GM21447 (cell line): ENCODE measurements around the gene SIX2.

ENCODE experiments used
- ATAC-seq: cut with Tn5 transposase; IDR thresholded peaks from one replicate; pipeline ENCODE4 v1.9.1; 2021; ENCODE audit not compliant: unreplicated experiment

The SIX2 gene

DNA sequence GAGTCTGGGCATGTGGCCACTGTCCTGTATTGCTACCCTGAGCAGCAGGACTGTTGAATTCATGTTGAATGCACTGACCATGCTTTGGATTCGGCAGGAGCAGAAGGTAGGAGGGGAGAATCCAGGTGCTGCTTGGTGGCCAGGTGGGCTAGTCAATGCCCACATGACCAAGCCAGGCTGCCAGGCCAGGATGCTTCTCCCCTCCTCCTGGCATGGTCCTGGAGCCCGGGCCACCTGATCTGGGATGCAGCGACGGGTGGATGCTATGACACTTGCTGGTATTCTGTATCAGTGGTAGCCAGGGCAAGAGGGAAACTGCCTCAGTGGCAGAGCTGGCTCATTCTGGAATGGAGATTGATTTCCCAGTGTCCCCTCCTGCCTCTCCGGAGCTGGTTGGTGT lies 14.8 kb upstream of the SIX2 start:
- no peak for ATAC-seq

DNA sequence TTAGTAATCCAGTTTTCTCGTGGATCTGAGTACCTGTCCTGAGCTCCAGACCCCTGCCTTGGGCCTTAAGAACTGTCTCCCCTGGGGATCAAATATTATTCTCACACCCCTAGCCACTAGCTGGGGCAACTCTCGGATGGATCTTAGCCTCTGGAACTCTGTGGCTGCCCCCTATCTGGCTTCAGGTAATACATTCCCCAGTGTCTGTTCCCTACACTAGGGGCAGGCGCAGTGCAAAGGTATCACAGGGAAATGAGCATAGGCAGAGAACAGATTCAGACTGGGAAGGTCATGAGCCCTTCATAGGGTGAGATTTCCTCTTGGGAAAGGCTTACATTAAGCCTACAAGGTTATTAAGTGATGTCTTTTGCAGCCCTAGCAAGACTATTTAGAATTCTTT lies 11.2 kb upstream of the SIX2 start:
- no peak for ATAC-seq

DNA sequence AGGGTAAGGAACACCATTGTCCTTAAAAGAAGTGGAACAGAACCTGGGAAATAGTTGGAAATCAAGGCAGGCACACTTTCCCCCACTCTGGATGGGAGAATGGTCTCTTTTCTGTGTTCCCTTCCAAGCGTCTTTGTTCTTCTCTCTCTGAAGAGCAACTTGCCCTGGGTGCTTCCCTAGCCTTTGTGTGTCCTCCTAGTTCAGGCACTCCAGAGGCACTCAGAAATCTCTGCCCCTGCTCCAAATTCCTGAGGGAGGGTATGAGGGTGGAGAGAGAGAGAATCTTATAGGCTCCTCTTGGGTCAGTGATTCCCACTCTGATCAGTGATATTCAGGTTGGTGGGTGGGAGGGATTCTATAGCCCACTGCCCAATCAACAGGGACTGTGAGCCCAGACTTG lies 8.8 kb upstream of the SIX2 start:
- no peak for ATAC-seq

DNA sequence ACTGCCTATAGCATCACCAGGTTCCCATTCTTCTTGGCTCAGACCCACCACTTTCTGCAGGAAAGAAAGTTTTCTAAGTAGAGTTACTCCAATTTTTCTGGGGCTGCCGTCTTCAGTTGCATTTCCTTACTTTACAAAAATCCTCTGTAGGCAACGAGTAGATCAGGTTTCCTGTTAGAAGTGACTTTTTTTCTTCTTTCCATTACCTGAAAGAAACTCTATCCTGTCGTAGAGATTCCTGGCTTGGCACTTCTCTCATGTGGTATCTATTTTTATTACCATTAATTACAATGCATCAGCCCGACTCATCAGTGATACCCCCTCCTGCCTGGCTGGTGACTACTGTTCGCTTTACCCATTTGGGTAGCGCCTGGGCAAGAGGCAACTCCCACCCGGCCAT lies 5.6 kb upstream of the SIX2 start:
- no peak for ATAC-seq

DNA sequence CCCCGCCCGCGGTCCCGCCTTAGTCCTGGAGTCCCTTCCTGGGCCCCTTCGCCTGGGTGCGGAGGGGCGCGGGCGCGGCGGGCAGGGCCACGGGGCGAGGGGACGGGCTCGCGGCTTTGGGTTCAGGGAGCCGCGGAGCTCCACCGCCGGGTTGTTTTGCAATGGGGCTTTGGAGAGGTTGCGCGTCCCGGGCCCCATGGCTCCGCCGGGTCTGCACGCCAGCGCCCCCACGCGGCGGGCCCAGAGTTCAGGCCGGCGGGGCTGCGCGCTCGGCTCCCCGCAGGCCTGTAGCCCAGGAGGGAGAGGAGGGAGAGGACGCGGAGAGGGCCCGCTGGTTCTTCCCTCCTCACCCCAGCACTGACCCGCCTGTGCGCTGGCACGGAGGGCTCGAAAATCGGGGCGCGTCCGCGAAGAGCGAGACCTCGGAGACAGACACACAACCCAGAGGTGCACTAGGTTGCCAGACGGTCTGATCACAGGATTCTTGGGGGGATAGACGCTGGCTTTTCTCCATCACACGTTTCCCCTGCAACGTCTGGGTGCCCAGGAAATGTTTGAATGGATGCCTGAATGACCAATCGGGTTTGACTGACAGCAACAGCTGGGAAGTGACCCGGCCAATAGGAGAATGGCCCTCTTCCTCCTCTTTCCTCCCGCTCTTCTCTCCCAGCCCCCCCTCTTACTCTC lies 4.9 kb upstream of the SIX2 start:
- no peak for ATAC-seq

DNA sequence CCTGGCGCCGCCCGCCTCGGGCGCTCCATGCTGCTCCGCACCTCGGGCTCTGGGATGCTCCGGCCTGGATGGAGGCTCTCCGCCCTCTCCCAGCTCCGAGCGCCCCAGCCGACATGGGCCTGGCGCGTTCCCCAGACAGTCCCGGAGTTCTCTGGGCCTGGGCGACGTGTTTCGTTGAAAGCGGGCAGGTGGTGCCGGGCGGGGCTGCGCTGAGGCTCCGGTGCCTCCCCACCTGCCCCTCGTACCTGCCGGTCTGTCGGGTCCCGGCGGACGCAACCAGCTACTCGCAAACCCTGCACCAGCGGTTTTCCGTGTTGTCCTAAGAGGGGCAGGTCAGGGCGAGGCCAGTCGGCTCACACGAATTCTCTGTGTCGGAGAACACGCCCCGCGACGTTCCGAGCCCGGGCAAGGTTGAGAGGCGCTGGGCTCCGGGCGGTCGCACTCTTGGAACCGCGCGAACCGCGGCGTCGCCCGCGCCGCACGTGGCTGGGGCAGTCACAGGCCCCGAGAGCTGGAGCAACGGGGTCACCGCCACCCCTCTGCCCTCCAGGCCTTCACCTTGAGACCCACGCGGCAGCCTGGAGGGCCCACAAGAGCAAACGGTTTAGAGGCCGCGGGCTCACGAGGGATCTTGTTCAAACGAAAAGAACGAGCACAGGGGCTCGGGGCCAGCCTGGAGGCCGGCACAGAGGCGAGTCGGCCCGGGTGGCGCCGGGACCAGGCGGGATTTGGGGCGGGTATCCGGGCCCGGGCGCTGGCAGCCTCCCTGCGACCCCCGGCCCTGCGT lies 4.2 kb upstream of the SIX2 start:
- ATAC-seq, result no peak

DNA sequence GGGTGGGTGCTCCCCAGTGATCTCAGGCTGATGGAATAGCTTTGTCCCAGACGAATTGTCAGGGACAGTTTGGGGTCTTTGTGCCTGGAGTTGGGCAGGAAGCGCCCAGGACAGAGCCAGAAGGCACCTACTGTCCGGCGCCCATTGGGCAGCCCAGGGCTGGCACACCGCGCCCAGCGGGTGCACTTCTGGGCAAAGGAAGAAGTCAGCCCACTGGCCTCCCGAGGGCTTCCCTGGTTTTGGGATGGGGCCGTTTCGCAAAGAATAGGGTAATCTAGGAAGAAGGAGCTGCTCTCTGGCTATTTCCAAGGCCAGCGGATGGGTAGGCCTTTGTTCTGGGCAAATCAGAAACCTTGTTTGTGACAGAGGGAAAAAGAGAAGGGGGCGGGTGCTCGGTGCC lies 3.5 kb upstream of the SIX2 start:
- no peak for ATAC-seq

DNA sequence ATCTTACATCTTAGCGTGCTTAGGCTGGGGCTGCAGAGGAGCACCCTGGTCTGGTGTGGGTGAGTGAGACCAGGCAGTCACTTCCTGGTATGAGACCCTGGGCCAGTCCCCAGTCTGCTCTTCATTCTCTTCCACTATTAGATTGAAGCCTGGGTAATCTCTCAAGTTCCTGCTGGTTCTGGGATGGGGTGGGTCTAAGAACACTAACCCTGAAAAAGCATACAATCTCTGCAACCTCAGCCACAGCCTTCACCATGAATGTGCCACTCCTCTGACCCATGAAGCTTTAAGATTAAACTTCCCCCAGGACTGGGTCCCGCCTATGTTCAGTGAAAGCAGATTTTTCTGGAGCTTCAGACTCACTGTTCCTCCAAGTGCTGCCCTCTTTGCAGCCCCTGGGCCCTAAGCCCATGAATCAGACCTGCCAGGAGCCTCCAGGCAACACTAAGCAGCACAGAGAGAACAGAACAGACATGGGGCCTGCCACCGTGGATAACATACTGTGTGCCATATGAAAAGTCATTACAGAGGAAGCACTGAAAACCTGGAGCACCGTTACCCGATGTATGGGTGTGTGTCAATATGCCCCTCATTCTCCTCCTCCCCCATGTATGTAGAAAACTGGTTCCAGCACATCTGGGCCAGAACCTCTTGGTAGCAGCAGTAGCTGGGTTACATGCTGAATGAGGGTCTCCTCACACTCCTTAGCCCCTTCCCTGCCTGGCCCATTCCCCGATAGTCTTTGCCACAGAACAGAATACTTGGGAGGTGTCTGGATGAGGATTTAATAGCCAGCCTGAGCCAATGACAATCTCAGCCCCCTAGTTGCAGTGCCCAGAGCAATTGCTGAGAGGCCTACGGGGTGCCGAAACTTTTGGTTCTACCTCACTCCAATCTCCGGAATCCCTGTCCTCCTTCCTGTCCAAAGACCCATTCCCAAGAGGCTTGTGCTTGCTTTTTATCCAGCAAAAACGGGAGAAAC lies 2.7 kb upstream of the SIX2 start:
- no peak for ATAC-seq

DNA sequence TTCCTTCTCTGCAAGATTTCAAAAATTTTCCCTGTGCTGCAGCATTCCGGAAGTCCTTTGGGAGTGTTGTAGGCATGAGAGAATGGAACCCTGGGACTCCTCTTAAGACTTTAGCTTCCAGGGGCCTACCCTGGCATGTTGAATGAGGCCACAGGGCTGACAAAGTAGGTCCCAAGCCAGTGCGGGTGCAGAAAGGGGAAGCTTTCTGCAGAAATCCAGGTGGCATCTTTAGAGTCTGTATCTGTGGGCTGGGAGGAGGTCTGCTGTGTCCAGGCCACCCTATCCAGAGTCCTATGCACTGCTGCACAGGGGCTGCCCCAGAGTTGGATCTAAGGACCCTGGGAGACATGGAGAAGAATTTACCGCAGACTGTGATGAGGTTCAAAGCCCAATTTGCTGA lies 1.9 kb upstream of the SIX2 start:
- ATAC-seq, result no peak

DNA sequence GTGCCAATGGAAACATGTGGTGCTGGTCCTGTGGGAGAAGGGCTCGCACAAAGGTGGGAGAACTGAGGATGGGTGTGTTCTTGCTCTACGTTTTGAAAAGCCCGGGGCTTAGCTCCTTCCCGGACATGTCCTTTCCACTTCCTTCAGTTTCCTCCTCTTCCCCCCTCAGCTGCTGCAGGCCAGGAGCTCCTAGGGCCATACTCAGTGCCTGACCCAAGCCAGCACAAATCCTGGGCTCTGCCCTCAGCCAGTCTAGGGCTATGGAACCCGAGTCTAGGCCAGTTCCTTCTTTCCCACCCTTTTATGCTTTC lies 1.4 kb upstream of the SIX2 start:
- no peak for ATAC-seq

DNA sequence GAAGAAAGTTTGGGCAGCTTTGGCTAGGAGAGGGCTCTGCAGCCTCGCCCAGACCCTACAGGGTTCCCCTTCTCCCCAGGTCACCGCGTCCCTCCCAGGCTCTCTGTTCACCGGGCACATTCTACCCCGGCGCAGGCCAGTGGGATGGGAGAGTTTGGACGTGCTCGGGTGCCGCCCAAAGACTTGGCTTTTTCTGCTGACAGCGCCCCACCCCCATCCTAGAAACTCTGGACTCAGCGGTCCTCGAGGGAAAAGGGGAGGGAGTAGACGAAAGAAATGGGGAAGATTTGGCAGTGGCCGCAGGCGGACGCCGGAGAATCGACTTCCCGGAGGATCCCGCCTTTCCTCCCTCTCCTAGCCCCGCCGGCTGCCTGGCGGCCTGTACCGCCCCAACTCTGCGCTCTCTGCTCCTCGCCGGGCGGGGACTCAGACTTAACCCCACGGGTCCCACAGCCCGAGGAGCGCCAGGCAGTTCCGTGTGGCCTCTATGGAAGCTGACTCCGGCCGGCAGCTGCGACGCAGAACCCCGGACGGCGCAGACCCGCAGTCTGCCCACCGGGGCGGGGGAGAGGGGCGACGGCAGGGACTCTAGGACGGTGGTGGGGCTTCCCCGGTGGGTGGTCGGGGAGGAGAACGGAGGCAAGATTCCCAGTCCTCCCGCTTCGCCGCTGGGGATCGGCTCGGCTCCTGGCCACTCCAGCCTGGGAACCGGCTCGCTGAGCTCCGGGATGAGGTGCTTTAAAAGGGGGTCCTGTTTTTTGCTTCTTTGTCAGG lies 863 bp upstream of the SIX2 start:
- no peak for ATAC-seq

DNA sequence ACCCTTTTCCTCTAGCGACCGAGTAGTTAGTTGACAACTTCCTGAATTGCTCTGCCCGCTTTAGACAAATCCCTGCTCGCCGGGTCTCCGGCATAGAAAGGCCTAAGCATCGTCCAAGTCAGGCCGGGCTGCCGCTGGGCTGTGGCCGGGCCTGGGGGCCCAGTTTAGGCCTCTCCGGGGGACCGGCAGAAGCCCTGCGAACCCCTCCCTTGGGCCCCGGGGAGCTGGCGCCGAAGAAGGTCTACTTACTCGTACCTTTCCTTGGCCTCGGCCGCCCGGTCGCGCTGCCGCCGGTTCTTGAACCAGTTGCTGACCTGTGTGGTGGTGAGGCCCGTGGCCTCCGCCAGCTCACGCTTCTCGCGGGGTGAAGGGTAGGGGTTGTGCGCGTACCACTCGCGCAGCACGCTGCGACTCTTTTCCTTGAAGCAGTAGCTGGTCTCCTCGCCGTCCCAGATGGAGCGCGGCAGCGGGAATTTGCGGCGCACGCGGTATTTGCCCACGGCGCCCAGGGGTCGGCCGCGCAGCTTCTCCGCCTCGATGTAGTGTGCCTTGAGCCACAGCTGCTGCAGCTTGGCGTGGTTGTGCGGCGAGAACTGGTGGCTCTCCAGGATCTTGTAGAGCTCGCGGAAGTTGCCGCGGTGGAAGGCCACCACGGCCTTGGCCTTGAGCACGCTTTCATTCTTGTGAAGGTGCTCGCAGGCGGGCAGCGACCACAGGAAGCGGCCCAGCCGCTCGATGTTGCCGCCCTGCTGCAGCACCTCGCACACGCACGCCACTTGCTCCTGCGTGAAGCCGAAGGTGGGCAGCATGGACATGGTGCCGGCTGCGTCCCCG lies 739 bp downstream of the SIX2 start:
- no peak for ATAC-seq

DNA sequence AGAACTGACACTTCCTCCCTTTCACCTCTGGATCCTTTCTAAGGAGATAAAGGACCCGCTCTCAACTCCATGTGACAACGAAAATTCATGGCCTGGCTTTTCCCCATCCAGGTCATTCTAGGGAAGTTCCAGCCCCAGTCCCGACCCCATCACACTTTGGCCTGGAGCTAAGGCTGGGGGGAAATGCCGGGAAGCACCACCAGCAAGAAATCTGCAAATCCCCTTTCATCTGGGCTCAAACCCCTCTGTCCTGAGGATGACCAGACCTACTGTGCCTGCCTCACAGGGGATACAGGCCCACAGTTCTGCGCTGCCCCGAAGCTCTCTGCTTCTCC lies 1.3 kb downstream of the SIX2 start:
- no peak for ATAC-seq

DNA sequence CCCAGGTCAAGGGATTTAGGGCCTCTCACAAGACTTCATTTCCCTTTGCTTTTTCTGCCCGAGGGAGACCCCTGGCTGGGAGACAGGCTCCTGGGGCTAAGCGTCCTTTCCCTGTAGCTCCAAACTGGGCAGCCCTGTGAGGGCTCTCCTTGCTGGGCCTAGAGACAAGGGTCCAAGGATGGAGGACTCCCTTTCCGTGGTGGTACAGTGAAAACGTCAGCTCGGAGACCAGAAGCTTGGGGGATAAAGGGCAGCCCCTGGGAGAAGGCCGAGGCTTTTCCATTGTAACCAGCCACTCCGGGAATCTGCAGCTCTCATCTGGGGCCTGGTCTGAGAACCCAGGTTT lies 2.3 kb downstream of the SIX2 start:
- ATAC-seq, result no peak

DNA sequence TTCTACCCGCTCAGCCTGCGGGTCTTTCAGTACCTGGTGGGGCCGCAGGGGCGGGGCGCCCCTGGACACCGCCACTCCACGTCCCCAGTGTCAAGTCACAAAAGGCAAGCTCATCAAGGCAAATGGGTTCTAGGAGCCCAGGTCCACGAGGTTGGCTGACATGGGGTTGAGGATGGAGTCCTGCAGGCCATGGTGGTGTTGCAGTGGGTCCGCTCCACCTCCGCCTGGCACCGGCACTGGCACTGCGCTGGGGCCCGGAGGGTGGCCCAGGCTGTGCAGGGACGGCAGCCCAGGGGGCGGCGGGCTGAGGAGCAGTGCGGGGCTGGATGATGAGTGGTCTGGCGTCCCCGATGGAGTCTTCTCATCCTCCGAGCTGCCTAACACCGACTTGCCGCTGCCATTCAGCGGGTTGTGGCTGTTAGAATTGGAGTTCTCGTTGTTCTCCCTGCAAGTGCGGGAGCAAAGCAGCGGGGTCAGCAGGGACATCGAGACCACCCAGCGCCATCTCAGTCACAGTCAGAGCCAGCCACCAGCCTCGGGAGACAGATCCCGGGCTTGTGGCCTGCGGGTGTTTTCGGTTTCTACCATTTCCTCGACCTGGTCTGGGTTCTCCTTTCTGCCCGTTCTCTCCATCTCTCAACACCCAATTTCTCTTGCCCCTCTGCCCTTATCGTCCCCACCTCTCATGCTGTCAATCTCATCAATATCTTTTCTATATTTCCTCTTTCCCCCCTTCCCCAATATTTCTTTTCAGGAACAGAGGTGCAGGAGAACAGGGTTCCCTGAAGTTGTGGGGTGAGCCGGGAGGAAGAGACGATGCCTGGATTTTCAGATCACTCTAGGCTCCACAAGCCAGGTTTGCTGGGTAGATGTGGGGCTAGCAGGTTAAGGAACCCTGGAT lies 3.0 kb downstream of the SIX2 start:
- ATAC-seq, result no peak

DNA sequence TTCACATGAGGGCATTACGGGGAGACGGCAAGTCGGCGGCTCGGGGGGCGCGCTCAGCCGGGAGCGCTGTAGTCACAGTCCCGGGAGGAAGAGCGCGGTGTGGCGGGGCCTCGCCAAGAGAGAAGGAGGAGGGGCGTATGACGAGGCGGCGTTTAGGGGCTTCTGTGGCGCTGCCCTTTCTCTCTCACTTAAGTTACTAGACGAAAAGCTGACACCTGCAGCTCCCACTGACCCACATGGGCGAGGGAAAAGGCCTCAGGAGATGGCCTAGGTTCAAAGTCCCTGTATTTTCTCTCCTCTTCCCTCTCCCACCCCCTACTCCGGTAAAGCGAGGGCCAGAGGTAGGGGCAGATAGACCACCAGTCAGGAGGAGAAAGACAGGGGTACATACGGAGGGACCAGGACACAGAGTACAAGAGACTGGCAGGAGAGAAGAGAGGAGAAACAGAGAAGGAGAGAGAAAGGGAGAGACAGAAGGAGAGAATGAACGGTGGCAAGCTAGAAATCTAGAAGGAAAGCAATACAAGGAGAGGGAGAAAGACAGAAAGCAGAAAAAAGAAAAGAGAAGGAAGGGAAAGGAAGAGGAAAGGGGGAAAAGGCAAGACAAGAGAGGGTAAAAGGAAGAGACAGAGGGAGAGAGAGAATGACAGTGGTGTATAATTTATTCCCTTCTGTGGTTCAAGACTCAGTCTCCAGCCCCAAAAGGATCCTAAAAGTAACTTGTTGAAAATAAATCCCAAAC lies 3.8 kb downstream of the SIX2 start:
- no peak for ATAC-seq

DNA sequence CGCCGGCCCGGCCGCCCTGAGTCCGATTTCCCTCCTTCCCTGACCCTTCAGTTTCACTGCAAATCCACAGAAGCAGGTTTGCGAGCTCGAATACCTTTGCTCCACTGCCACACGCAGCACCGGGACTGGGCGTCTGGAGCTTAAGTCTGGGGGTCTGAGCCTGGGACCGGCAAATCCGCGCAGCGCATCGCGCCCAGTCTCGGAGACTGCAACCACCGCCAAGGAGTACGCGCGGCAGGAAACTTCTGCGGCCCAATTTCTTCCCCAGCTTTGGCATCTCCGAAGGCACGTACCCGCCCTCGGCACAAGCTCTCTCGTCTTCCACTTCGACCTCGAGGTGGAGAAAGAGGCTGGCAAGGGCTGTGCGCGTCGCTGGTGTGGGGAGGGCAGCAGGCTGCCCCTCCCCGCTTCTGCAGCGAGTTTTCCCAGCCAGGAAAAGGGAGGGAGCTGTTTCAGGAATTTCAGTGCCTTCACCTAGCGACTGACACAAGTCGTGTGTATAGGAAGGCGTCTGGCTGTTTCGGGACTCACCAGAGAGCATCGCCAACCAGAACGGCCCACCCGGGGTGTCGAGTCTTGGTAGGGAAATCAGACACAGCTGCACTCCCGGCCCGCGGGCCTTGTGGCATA lies 4.6 kb downstream of the SIX2 start:
- no peak for ATAC-seq
